ENCODE results near the gene PPP1R15A. TPM values are rescaled to one million over a fixed set of nuclear protein-coding genes. Genes with fewer than 3 reads are reported as not detected.

The PPP1R15A gene
- polyA plus RNA-seq, 1 donor (not counting 4 experiments of a cell fraction or from before 2014, with no cell fraction given): 36.6 TPM

- FAIRE-seq (no peak), DNase-seq (ENCODE audit: low read depth, low spot score) (peak; percentile 88)
- H2AFZ ChIP-seq (ENCODE audit: control insufficient read depth, low read length): no peak overlapping the region
- H3K27ac ChIP-seq (ENCODE audit: control insufficient read depth, insufficient read depth, low read length): peak overlapping the region; percentile 90
- no peaks in the 10 kb centered on the region for H3K79me2 ChIP-seq (ENCODE audit: control insufficient read depth, insufficient read depth, low read length)
- no peak overlapping the region for H3K4me3 ChIP-seq (ENCODE audit: control insufficient read depth in 2 of 3, extremely low read depth in 1 of 3, insufficient read depth in 2 of 3, low read depth in 1 of 3, low read length in 3 of 3)
- H3K27me3 ChIP-seq (ENCODE audit: control insufficient read depth, extremely low read depth, insufficient read depth, low read length): no peaks in the 10 kb centered on the region
- peaks cover 15% of the 10 kb centered on the region for H3K4me1 ChIP-seq (ENCODE audit: control insufficient read depth, extremely low read depth, insufficient read depth, low read length)
- H3K9ac ChIP-seq (ENCODE audit: control insufficient read depth, extremely low read depth, insufficient read depth, low read length): peak overlapping the region; percentile 49
- H3K36me3 ChIP-seq (ENCODE audit: control insufficient read depth in 2 of 2, extremely low read depth in 1 of 2, insufficient read depth in 2 of 2, low read length in 2 of 2): peaks cover 2 to 8% of the 10 kb centered on the region in 2 experiments
- H3K9me3 ChIP-seq (ENCODE audit: control insufficient read depth, low read depth, low read length): no peaks in the 10 kb centered on the region
- no peaks in the 10 kb centered on the region for H4K20me1 ChIP-seq (ENCODE audit: control insufficient read depth, extremely low read depth, insufficient read depth, low read length)
- dilution Hi-C loops (cut with MboI; ENCODE audit: extremely low pct_ligation_motif_present, low sequenced_read_pairs): no loop called here
- H3K4me2 ChIP-seq (ENCODE audit: control insufficient read depth, extremely low read depth, insufficient read depth, low read depth, low read length): no peak overlapping the region
- H3K9me1 ChIP-seq (ENCODE audit: control insufficient read depth, extremely low read depth, insufficient read depth, low read length): no peaks in the 10 kb centered on the region
- no peak for TF ChIP-seq EZH2 (IDR thresholded peaks at IDR 0.05; ENCODE audit: low read length)
- no peak for TF ChIP-seq CTCF (optimal IDR thresholded peaks at IDR 0.05 in 1 of 3, IDR thresholded peaks at IDR 0.05 in 1 of 3, conservative IDR thresholded peaks at IDR 0.05 in 1 of 3; ENCODE audit: extremely low read depth in 1 of 3, insufficient read depth in 2 of 3, low read length in 3 of 3)
These were observed 53.1 kb downstream of the PPP1R15A start for GRCh38 chr19:48925240-48925843.

Other genes with a start within 250 kb of the PPP1R15A start
- gene DBP, start 235.0 kb upstream of the PPP1R15A start, polyA plus RNA-seq: 0.79 to 2.0 TPM (median 1.0 TPM) in 3 replicates
- gene CA11, start 226.2 kb upstream of the PPP1R15A start, polyA plus RNA-seq: 1.6 to 3.9 TPM (median 1.7 TPM) in 3 replicates
- 0.07 to 0.19 TPM (median 0.07 TPM) in 3 replicates for gene NTN5, start 199.4 kb upstream of the PPP1R15A start, polyA plus RNA-seq
- gene FUT2, start 176.4 kb upstream of the PPP1R15A start, polyA plus RNA-seq: 2.3 to 4.0 TPM (median 3.7 TPM) in 3 replicates
- 0.35 to 0.39 TPM (median 0.37 TPM) in 3 replicates for gene MAMSTR, start 152.7 kb upstream of the PPP1R15A start, polyA plus RNA-seq
- 2.2 to 4.8 TPM (median 2.3 TPM) in 3 replicates for gene RASIP1, start 131.8 kb upstream of the PPP1R15A start, polyA plus RNA-seq
- gene IZUMO1, start 125.5 kb upstream of the PPP1R15A start, polyA plus RNA-seq: 0.28 to 0.75 TPM (median 0.63 TPM) in 3 replicates
- 3.2 to 5.3 TPM (median 3.7 TPM) in 3 replicates for gene FUT1, start 119.8 kb upstream of the PPP1R15A start, polyA plus RNA-seq
- not detected in 3 replicates for gene FGF21, start 116.9 kb upstream of the PPP1R15A start, polyA plus RNA-seq
- 19.0 to 27.3 TPM (median 20.4 TPM) in 3 replicates for gene BCAT2, start 61.4 kb upstream of the PPP1R15A start, polyA plus RNA-seq
- 0.92 to 1.2 TPM (median 1.0 TPM) in 3 replicates for gene HSD17B14, start 35.9 kb upstream of the PPP1R15A start, polyA plus RNA-seq
- gene PLEKHA4, start 3.8 kb upstream of the PPP1R15A start, polyA plus RNA-seq: 1.2 to 2.2 TPM (median 1.8 TPM) in 3 replicates
- gene TULP2, start 26.3 kb downstream of the PPP1R15A start, polyA plus RNA-seq: not detected in 3 replicates
- 44.3 to 65.1 TPM (median 59.2 TPM) in 3 replicates for gene NUCB1, start 27.9 kb downstream of the PPP1R15A start, polyA plus RNA-seq
- 0.45 to 1.8 TPM (median 0.52 TPM) in 3 replicates for gene DHDH, start 61.3 kb downstream of the PPP1R15A start, polyA plus RNA-seq
- 75.3 to 139 TPM (median 113 TPM) in 3 replicates for gene BAX, start 82.5 kb downstream of the PPP1R15A start, polyA plus RNA-seq
- 805 to 2,115 TPM (median 838 TPM) in 3 replicates for gene FTL, start 92.9 kb downstream of the PPP1R15A start, polyA plus RNA-seq
- gene GYS1, start 120.9 kb downstream of the PPP1R15A start, polyA plus RNA-seq: 46.5 to 61.9 TPM (median 58.6 TPM) in 3 replicates
- 126 to 162 TPM (median 141 TPM) in 3 replicates for gene RUVBL2, start 121.5 kb downstream of the PPP1R15A start, polyA plus RNA-seq
- 0.33 to 0.44 TPM in 2 of 3 replicates, not detected in the other for gene LHB, start 144.7 kb downstream of the PPP1R15A start, polyA plus RNA-seq
- not detected in 3 replicates for gene CGB3, start 151.9 kb downstream of the PPP1R15A start, polyA plus RNA-seq
- gene CGB2, start 159.5 kb downstream of the PPP1R15A start, polyA plus RNA-seq: not detected in 3 replicates
- gene CGB1, start 164.5 kb downstream of the PPP1R15A start, polyA plus RNA-seq: not detected in 3 replicates
- gene CGB5, start 171.4 kb downstream of the PPP1R15A start, polyA plus RNA-seq: 0.20 to 0.24 TPM (median 0.21 TPM) in 3 replicates
- gene CGB8, start 176.7 kb downstream of the PPP1R15A start, polyA plus RNA-seq: not detected in 3 replicates
- gene CGB7, start 185.3 kb downstream of the PPP1R15A start, polyA plus RNA-seq: 0.92 to 4.1 TPM (median 1.2 TPM) in 3 replicates
- gene NTF4, start 192.4 kb downstream of the PPP1R15A start, polyA plus RNA-seq: 5.5 to 14.4 TPM (median 8.3 TPM) in 3 replicates
- not detected in 3 replicates for gene KCNA7, start 200.3 kb downstream of the PPP1R15A start, polyA plus RNA-seq
- gene SNRNP70, start 213.0 kb downstream of the PPP1R15A start, polyA plus RNA-seq: 116 to 186 TPM (median 149 TPM) in 3 replicates
- 1.6 to 2.8 TPM (median 1.7 TPM) in 3 replicates for gene LIN7B, start 241.9 kb downstream of the PPP1R15A start, polyA plus RNA-seq
- gene C19orf73, start 246.7 kb downstream of the PPP1R15A start, polyA plus RNA-seq: 0.54 to 0.98 TPM (median 0.71 TPM) in 3 replicates
- 3.0 to 3.4 TPM (median 3.1 TPM) in 3 replicates for gene PPFIA3, start 247.1 kb downstream of the PPP1R15A start, polyA plus RNA-seq